Measurements from ENCODE around the gene AOPEP. TPM values are rescaled to one million over a fixed set of nuclear protein-coding genes. Genes with fewer than 3 reads are reported as not detected.

Gene AOPEP
- total and polyA plus RNA-seq, 12 donors: 110 to 250 (median 161) TPM

DNA sequence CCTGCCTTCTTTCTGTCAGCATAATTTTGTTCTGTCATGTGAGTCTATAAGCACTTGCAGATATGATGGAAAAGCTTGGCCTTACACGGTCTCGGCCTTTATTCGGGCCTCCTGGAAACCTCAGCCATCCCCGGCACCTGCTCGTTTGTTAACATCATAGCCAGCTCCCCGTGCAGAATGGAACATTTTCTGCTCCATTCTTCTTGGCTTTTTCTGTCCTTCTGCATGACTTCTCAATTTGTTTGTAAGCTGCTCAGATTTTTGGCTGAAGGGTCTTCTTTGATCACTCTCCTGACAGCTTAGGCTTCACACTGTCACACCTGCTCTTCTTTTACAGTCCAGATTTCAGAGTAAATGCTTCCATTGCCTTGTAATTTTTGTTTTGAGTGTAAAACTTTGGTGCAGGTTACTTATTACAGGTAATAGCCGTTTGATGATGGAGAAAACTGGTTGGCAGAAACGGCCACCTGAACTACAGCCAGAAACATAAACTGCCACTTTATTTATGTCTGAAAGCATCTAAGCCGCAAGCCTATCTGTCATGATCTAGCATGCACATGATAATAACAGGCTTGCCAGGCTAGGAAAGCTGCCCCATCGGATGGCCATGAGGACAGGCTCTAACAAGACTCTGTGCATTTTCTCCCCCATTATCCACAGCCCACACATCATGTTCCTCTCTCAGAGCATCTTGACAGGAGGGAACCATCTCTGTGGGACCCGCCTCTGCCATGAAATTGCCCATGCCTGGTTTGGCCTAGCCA is 197.0 kb downstream of the AOPEP start:
- no peak for ATAC-seq
- WGBS, 2 donors: 94 to 95% methylated on average over 11 of the region's 11 CpGs
- no peaks in the 10 kb centered on the region for H3K27me3 ChIP-seq
- TF ChIP-seq, protein P1, sequence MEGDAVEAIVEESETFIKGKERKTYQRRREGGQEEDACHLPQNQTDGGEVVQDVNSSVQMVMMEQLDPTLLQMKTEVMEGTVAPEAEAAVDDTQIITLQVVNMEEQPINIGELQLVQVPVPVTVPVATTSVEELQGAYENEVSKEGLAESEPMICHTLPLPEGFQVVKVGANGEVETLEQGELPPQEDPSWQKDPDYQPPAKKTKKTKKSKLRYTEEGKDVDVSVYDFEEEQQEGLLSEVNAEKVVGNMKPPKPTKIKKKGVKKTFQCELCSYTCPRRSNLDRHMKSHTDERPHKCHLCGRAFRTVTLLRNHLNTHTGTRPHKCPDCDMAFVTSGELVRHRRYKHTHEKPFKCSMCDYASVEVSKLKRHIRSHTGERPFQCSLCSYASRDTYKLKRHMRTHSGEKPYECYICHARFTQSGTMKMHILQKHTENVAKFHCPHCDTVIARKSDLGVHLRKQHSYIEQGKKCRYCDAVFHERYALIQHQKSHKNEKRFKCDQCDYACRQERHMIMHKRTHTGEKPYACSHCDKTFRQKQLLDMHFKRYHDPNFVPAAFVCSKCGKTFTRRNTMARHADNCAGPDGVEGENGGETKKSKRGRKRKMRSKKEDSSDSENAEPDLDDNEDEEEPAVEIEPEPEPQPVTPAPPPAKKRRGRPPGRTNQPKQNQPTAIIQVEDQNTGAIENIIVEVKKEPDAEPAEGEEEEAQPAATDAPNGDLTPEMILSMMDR (IDR thresholded peaks at IDR 0.05): no peak
- intact Hi-C loops (cut with DNase I): no loop called here
- no peaks in the 10 kb centered on the region for H3K9me3 ChIP-seq
- H3K4me1 ChIP-seq: peaks cover 16 to 74% (median 40%) of the 10 kb centered on the region in 9 donors
- peak overlapping the region in 5 of 10 donors; percentile 50 to 94 (median 71) for H3K27ac ChIP-seq
- H3K36me3 ChIP-seq: peaks cover 0 to 7% (median 0%) of the 10 kb centered on the region in 9 donors
- no peak for DNase-seq
- H3K4me3 ChIP-seq: no peak overlapping the region

DNA sequence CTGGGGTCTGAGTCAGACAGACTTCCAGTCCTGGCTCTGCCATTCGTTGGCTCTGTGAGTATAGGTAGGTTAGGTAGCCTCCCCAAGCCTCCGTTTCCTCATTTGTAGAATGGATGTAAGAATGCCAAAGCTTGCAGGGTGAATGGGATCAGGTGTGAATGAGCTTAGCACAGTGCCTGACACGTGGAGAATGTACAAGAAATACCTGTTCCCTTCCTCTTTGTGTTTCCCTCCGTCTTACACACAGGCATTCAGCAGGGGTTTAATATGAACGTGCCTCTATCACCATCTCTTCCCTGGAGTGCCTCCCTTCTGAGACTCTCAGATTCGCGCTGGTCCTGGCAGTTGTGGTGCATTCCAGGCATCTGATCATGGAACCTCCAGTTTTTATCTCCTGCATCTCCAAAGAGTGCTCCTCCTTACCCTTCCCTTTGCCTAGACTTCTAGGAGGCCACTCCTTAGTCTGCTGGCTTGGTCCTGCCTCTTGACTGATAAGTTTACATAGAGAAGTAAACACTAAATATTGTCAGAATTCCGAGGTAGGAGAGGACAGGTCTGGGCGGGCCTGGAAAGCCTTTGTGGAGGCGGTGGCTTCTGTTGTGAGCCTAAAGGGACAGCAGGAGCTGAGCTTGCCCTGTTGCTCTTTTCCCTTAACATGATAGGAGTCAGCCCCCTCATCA is 199.4 kb downstream of the AOPEP start:
- TF ChIP-seq, protein P1 (IDR thresholded peaks at IDR 0.05): no peak
- peaks cover 20 to 79% (median 41%) of the 10 kb centered on the region in 9 donors for H3K4me1 ChIP-seq
- H3K9me3 ChIP-seq: no peaks in the 10 kb centered on the region
- H3K36me3 ChIP-seq: peaks cover 0 to 7% (median 0%) of the 10 kb centered on the region in 9 donors
- no peaks in the 10 kb centered on the region for H3K27me3 ChIP-seq
- WGBS, 2 donors: 96 to 98% methylated on average over 10 of the region's 10 CpGs
- no peak overlapping the region for H3K4me3 ChIP-seq
- DNase-seq (no peak), ATAC-seq (no peak)
- intact Hi-C loops (cut with DNase I): no loop called here
- no peak overlapping the region for H3K27ac ChIP-seq

DNA sequence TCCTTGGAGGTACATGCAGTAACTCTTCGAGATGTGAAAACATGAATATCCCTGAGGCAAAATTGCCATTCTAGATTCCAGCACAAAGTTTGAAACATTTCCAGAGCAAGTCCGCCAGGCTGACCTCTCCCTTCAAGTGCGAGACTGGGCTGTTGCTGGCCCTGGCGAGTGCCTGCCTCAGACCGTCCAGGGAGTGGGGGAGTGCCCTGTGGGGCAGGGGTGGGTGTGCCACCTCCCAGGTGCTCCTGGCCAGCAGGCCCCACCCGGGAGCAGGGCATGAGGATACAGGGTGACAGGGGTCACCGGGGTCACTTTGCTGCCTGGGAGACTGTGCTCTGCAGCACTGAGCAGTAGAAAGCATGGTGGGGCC is 199.9 kb downstream of the AOPEP start:
- intact Hi-C loops (cut with DNase I): no loop called here
- 89 to 91% methylated on average over 7 of the region's 7 CpGs for WGBS, 2 donors
- H3K27ac ChIP-seq: no peak overlapping the region
- H3K4me3 ChIP-seq: no peak overlapping the region
- H3K36me3 ChIP-seq: peaks cover 0 to 7% (median 0%) of the 10 kb centered on the region in 9 donors
- DNase-seq: no peak
- no peak for ATAC-seq
- no peaks in the 10 kb centered on the region for H3K27me3 ChIP-seq
- no peaks in the 10 kb centered on the region for H3K9me3 ChIP-seq
- H3K4me1 ChIP-seq: peaks cover 20 to 76% (median 36%) of the 10 kb centered on the region in 9 donors
- TF ChIP-seq, protein P1 (IDR thresholded peaks at IDR 0.05): no peak

DNA sequence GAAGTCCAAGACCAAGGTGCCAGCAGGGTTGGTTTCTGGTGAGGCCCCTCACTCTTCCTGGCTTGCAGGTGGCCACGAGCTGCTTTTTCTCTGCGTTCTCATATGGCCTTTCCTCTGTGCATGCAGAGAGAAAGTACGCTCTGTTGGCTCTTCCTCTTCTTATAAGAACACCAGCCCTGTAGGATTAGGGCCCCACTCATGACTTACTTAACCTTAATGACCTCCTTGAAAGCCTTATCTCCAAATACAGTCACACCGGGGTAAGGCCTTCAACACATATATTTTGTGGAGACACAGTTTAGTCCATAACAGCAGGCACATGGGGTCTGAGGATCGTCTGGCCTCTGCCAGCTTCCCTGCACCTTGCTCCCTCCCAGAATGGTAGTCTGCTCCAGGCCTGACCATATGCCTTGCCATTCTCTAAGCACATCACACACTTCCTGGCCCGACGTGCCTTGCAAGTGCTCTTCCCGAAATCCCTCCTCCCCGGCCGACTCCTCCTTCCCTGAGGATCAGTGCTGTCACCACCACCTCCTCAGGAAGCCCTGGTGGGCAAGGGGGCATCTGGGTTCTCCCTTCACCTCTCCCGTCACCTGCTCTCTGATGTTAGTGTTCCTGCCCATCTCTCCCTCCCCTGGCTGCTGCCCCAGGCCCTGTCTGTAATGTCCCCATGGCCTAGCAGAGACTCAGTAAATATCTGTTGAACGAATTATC is 200.7 kb downstream of the AOPEP start:
- H3K9me3 ChIP-seq: no peaks in the 10 kb centered on the region
- no peak for ATAC-seq
- H3K4me1 ChIP-seq: peaks cover 16 to 75% (median 28%) of the 10 kb centered on the region in 9 donors
- H3K27me3 ChIP-seq: no peaks in the 10 kb centered on the region
- WGBS, 2 donors: 94 to 96% methylated on average over 12 of the region's 12 CpGs
- H3K36me3 ChIP-seq: peaks cover 0 to 7% (median 0%) of the 10 kb centered on the region in 9 donors
- DNase-seq: no peak
- peak overlapping the region in 2 of 10 donors; percentile 12 to 82 for H3K27ac ChIP-seq
- intact Hi-C loops (cut with DNase I): no loop called here
- TF ChIP-seq, protein P1 (IDR thresholded peaks at IDR 0.05): no peak
- no peak overlapping the region for H3K4me3 ChIP-seq
